ENCODE data around the gene RECK. TPM values are rescaled to one million over a fixed set of nuclear protein-coding genes. Genes with fewer than 3 reads are reported as not detected.

The RECK gene
- total and polyA plus RNA-seq, 5 experiments from 2014 or later: 9.8 to 14.8 (median 13.2) TPM

DNA sequence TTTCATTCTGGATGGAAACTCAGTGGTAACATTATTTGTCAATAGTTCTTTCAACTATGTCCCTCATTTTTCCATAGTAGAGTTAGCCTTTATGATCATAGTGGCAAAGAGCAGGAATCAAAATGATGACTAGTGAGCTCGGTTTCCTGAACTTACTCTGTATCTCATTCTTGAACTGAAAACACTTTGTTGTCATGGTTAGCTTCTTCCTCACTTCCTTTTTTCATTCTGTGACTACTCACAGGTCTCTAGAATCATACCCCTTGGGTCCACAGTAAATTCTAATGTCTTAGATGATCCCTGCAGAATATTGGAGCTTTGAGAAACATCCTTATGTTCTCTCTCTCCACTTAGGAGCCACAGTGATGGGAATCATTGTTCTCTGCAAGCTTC lies 29.4 kb upstream of the RECK start:
- H3K27me3 Mint-ChIP-seq: peaks cover 21 to 44% (median 30%) of the 10 kb centered on the region in 5 donors
- peaks cover 0 to 10% (median 4%) of the 10 kb centered on the region in 3 donors for H3K36me3 Mint-ChIP-seq
- ATAC-seq (no peak), DNase-seq (no peak)
- no peak overlapping the region for H3K27ac Mint-ChIP-seq
- no peak overlapping the region for H3K4me3 Mint-ChIP-seq
- H3K9me3 Mint-ChIP-seq: peaks cover 0 to 10% (median 2%) of the 10 kb centered on the region in 9 donors
- POLR2A ChIA-PET: no interaction called here
- H3K4me1 Mint-ChIP-seq: peaks cover 5 to 17% (median 13%) of the 10 kb centered on the region in 4 donors

DNA sequence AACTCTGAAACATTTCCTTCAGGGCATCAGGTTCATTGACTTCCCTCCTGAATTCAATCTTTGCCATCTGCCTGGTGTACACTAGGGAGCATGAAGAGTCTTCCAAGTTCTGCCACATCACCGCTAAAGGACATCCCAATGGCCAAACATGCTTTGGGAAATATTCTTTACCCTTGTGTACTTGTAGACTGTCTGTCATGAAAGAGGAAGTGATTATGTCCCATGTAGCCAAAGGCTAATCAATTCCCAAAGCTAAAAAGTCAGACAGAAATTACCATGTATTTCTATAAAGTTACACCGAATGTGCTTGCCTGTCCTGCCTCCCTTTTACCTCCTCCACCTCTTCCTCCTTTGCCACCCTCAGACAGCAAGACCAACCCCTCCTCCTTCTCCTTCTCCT lies 28.9 kb upstream of the RECK start:
- H3K36me3 Mint-ChIP-seq: peaks cover 0 to 10% (median 4%) of the 10 kb centered on the region in 3 donors
- H3K9me3 Mint-ChIP-seq: peaks cover 0 to 10% (median 2%) of the 10 kb centered on the region in 9 donors
- no peak overlapping the region for H3K27ac Mint-ChIP-seq
- ATAC-seq (no peak), DNase-seq (no peak)
- H3K4me3 Mint-ChIP-seq: no peak overlapping the region
- peaks cover 5 to 17% (median 13%) of the 10 kb centered on the region in 4 donors for H3K4me1 Mint-ChIP-seq
- POLR2A ChIA-PET: no interaction called here
- peaks cover 20 to 43% (median 26%) of the 10 kb centered on the region in 5 donors for H3K27me3 Mint-ChIP-seq

DNA sequence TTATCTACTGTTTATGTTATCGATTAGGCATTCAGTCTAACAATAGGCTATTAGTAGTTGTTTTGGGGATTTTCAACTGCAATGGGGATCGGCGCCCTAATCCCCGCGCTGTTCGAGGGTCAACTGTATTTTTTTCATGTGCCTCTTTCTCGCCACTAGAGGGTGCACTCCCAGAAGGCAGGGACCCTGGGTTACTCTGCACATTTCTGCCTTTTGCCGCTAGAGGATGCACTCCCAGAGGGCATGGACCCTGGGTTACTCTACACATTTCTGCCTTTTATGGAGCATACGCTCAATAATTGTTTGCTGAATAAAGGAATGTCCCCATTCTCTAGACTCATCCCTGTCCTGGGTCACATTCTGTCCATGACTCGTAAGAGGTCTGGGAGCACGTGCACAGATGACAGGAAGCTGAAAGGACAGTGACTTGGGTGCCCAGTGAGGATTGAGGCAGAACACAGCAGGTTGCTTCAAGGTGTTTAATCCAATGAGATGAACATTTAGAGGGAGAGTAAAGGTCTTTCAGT lies 27.9 kb upstream of the RECK start:
- Mint-ChIP-seq H3K4me1 (peaks cover 5 to 17% (median 13%) of the 10 kb centered on the region in 4 donors), H3K27me3 (peaks cover 18 to 38% (median 22%) of the 10 kb centered on the region in 5 donors), H3K36me3 (peaks cover 0 to 10% (median 4%) of the 10 kb centered on the region in 3 donors), H3K4me3 (peak overlapping the region in 2 of 10 donors; percentile 22 to 34), H3K9me3 (peaks cover 0 to 10% (median 2%) of the 10 kb centered on the region in 9 donors), H3K27ac (peak overlapping the region in 1 of 10 donors; percentile 71)
- ATAC-seq: peak; percentile 99 to 100
- peak; percentile 23 to 82 (median 64) for DNase-seq
- POLR2A ChIA-PET: interaction anchor here (0.6 kb wide), 1 partner anchor 61 kb away, joined by 3 read pairs; no protein-coding TSS in a partner anchor

DNA sequence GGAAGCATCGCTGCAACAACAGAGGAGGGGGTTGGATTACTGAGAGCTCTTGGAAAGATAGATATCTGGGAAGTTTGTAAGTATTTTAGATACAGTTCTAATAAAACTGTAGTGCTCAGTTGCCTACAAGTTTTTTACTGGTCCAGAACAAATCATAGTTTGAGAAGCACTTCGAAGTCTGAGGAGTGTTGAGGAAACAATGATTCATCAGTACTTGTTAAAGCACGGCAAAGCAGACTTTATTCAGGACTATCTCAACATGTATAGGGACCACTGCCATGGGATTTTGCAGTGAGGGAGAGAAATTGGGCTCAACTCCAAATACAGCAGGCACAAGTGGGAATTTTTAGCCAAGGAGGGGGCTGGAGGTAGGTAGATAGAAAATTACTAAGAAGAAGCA lies 25.3 kb upstream of the RECK start:
- no peak for ATAC-seq
- Mint-ChIP-seq H3K27me3 (peaks cover 7 to 24% (median 17%) of the 10 kb centered on the region in 5 donors), H3K4me1 (peaks cover 5 to 17% (median 13%) of the 10 kb centered on the region in 4 donors)

DNA sequence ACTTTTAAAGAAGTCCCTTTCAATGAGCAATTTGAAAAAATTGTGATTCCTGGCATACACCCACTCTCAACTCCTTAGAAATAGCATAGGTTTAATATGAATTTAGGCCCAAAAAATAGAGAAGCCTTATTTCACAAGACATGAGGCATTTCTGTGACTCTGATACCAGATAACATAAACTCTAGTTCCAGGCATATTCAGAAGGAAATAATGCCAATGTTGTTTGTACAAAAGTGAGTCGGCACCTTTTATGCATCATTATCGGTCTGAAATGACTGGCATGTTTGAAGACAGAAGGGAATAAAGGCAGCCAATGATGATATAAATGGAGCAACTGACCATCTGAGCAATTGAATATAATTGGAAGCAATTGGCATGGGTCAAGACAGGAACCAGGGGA lies 19.4 kb upstream of the RECK start:
- no peaks in the 10 kb centered on the region for H3K36me3 Mint-ChIP-seq
- H3K9me3 Mint-ChIP-seq: no peaks in the 10 kb centered on the region
- no peak overlapping the region for H3K27ac Mint-ChIP-seq
- ATAC-seq: no peak
- no peaks in the 10 kb centered on the region for H3K4me1 Mint-ChIP-seq
- H3K4me3 Mint-ChIP-seq: no peak overlapping the region
- POLR2A ChIA-PET: no interaction called here
- peaks cover 0 to 7% (median 2%) of the 10 kb centered on the region in 5 donors for H3K27me3 Mint-ChIP-seq
- DNase-seq: no peak

More for the DNA sequence above, 25.3 kb upstream of the RECK start:
- H3K36me3 Mint-ChIP-seq: no peaks in the 10 kb centered on the region
- POLR2A ChIA-PET: no interaction called here
- H3K4me3 Mint-ChIP-seq: no peak overlapping the region
- peaks cover 0 to under 1% (median 0%) of the 10 kb centered on the region in 9 donors for H3K9me3 Mint-ChIP-seq
- no peak for DNase-seq
- no peak overlapping the region for H3K27ac Mint-ChIP-seq

DNA sequence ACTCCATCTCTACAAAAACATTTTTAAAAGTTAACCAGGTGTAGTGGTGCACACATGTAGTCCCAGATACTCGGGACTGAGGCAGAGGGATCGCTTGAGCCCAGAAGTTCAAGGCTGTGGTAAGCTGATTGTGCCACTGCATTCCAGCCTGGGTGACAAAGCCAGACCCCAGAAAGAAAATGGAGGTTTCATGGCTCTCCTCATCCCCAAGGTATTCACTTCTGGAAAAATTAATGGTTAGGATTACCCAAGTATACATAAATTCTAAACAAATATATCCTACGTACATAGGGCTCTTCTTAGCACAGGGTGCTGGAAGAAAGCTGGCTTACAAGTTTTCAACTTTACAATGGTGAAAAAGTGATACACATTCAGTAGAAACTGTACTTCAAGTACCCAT lies 18.6 kb upstream of the RECK start:
- Mint-ChIP-seq H3K27ac (no peak overlapping the region), H3K4me3 (no peak overlapping the region), H3K27me3 (peaks cover 0 to 6% (median 2%) of the 10 kb centered on the region in 5 donors), H3K36me3 (no peaks in the 10 kb centered on the region), H3K9me3 (no peaks in the 10 kb centered on the region), H3K4me1 (peaks cover 0 to under 1% (median 0%) of the 10 kb centered on the region in 4 donors)
- POLR2A ChIA-PET: no interaction called here
- DNase-seq (no peak), ATAC-seq (no peak)

DNA sequence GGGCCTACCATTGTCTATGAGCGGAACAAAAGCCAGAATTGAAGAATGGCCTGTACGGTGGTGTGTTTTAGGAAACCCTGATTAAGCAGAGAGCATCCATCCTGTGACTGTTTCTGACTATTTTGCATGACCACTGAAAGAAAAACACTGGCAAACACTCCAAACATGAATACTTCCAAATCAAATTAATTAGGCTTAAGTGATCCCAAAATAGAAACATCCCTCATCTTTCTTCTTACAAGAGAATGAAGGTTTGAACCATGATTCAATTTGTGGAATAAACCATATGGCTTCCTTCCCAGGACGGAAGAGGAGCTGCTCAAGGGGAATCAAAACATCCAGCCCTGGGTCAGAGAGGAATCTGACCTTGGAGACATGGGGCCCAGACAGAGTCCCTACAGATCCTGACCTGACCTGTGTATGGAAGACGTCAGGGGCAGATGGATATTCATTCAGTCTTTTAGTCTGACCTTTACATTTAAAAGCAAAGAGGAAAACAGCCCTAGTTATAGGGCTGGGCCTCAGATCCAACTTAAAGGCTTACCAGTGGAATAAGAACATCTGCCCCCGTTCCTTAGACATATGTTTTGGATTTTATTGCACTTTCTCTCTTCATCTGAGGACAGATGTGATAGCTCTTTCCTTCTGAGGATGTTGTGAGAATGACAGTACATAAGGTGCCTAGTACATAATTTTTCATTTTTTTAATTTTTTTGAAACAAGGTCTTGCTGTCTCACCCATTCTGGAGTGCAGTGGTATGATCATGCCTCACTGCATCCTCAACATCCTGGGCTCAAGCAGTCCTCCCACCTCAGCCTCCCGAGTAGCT lies 17.6 kb upstream of the RECK start:
- H3K27ac Mint-ChIP-seq: no peak overlapping the region
- POLR2A ChIA-PET: interaction anchor here (0.6 kb wide), 1 partner anchor 50 kb away, joined by 3 read pairs; no protein-coding TSS in a partner anchor
- no peaks in the 10 kb centered on the region for H3K36me3 Mint-ChIP-seq
- ATAC-seq (no peak), DNase-seq (no peak)
- peaks cover 0 to 6% (median 2%) of the 10 kb centered on the region in 4 donors for H3K4me1 Mint-ChIP-seq
- H3K4me3 Mint-ChIP-seq: no peak overlapping the region
- H3K9me3 Mint-ChIP-seq: no peaks in the 10 kb centered on the region
- H3K27me3 Mint-ChIP-seq: peaks cover 0 to 5% (median 2%) of the 10 kb centered on the region in 5 donors

DNA sequence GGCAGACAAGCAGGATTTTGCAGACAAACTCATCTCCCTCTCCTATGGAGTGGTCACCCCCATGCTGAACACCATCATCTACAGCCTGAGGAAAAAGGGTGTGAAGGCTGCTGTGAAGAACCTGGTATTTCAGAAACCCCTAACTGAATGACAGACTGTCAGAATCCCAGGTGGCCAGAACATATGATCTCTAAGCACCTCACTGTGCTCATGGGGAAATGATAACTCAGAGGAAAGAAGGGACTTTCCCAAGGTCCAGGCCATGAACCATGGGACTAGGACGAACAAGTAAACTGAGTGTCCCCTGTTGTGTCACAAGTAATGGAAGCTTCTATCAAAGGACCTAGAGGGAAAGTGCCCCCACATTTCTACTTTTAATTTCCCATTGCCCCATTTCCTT lies 14.7 kb upstream of the RECK start:
- H3K4me3 Mint-ChIP-seq: no peak overlapping the region
- peaks cover 0 to 6% (median 2%) of the 10 kb centered on the region in 4 donors for H3K4me1 Mint-ChIP-seq
- DNase-seq (no peak), ATAC-seq (no peak)
- H3K27me3 Mint-ChIP-seq: peaks cover 0 to 9% (median 2%) of the 10 kb centered on the region in 5 donors
- H3K27ac Mint-ChIP-seq: no peak overlapping the region
- H3K36me3 Mint-ChIP-seq: no peaks in the 10 kb centered on the region
- H3K9me3 Mint-ChIP-seq: no peaks in the 10 kb centered on the region
- POLR2A ChIA-PET: no interaction called here

DNA sequence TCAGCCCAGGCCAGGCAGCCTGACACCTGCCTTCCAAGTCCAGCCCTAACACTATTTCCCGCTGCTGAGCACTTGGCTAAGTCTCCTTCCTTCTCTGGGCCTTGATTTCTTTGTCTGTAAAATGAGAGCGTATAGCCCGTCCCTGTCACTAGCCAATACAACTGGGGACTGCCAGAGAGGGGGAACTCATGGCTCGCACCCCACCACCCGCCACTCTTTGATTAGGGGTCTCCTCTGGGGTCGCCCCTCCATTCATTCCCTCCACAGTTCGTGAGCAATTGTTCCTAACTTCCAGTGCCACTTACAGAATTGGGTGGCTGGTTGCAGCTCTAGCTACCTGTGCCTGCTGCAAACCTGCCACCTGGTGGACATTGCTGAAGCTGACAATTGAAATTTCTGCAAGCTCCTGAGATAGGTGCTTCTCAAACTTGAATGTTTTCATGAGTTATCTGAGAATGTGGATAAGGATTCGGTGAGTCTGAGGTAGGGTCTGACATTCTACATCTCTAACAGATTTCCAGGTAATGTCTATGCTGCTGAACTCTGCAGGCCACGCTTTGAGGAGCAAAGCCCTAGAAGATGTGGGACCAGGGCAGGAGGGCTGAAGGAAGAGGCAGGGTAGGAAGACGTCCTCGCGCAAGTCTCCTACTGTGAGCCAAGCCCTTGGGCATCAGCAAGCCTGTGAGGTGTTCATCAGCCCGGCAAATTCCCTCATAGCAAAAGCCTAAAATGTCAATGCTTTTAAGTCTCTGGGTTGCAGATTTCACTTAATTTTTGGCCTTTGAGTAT lies 13.3 kb upstream of the RECK start:
- ATAC-seq (peak; percentile 76 to 90), DNase-seq (peak; percentile 33 to 81 (median 59))
- no peaks in the 10 kb centered on the region for H3K9me3 Mint-ChIP-seq
- POLR2A ChIA-PET: no interaction called here
- H3K27ac Mint-ChIP-seq: peak overlapping the region in 1 of 10 donors; percentile 19
- no peak overlapping the region for H3K4me3 Mint-ChIP-seq
- H3K36me3 Mint-ChIP-seq: no peaks in the 10 kb centered on the region
- peaks cover 0 to 6% (median 2%) of the 10 kb centered on the region in 4 donors for H3K4me1 Mint-ChIP-seq
- peaks cover 0 to 9% (median 0%) of the 10 kb centered on the region in 5 donors for H3K27me3 Mint-ChIP-seq

DNA sequence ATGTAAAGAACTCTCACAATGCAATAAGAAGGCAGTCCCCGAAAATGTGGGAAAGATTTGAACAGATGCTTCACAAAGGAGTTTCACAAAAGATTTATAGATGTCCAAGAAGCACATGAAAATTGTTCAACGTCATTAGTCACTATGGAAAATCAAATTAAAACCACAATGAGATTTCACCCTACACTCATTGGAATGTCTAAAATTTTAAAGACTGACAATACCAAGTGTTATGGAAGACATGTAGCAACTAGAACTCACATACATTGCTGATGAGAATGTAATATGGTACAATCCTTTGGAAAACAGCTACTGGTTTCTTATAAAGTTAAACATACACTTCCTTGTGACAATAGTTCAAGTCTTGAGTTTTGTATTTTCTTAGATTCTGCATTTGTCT lies 11.0 kb upstream of the RECK start:
- peaks cover 0 to 6% (median 4%) of the 10 kb centered on the region in 4 donors for H3K4me1 Mint-ChIP-seq
- POLR2A ChIA-PET: no interaction called here
- ATAC-seq (no peak), DNase-seq (no peak)
- H3K27me3 Mint-ChIP-seq: peaks cover 0 to 7% (median 0%) of the 10 kb centered on the region in 5 donors
- H3K36me3 Mint-ChIP-seq: no peaks in the 10 kb centered on the region
- no peak overlapping the region for H3K4me3 Mint-ChIP-seq
- no peaks in the 10 kb centered on the region for H3K9me3 Mint-ChIP-seq
- H3K27ac Mint-ChIP-seq: no peak overlapping the region

DNA sequence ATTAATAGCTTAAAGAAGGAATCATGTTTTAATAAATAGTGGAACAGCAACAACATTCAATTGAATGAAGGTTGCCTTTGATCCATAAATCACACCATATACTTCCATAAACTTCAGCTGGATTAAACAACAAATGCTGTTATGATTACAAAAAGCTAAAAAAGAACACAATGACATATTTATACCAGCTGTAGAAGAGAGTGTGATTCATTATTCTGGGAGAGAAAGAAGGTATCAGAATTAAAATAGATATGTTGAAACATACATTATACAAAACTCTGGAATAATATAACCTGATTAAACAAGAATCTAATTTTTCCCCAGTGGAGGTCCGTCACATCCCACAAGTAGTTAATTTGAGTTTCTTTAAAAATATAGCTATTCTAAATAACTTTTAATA lies 7.5 kb upstream of the RECK start:
- no peak for DNase-seq

DNA sequence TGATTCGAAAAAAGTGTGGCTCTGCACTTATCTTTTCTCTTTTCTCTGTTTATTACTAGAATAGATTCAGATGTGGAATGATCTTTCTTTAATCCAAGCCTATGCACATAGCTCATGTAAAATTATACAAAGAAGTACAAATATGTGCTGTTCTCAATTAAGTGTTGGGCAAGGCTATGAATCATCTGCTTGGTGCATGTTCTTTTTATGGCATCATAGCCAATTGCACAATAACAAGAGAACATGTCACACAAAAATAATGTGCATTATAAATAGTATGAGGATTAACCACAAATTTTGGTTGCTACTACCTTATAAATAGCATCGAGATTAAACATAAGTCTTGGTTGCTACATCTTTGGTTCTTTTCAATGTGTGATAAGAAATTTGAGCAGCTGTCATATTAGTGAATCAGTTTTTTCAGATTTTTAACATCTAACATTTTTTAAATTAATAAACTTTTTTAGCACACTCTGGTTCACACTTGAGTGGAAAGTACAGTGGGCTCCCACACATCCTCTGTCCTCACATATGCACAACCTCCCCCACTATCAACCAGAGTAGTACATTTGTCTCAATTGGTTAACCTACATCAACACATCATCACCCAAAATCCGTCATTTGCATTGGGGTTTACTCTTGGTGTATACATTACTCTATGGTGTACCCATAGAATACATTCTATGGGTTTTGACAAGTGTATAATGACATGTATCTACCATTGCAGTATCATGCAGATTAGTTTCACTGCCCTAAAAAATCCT lies 6.8 kb upstream of the RECK start:
- H3K27me3 Mint-ChIP-seq: peaks cover 0 to 8% (median 0%) of the 10 kb centered on the region in 5 donors
- ATAC-seq (no peak), DNase-seq (no peak)
- no peaks in the 10 kb centered on the region for H3K36me3 Mint-ChIP-seq
- H3K27ac Mint-ChIP-seq: no peak overlapping the region
- H3K4me3 Mint-ChIP-seq: no peak overlapping the region
- no peaks in the 10 kb centered on the region for H3K9me3 Mint-ChIP-seq
- H3K4me1 Mint-ChIP-seq: peaks cover 0 to 4% (median 0%) of the 10 kb centered on the region in 4 donors
- POLR2A ChIA-PET: no interaction called here

More for the DNA sequence above, 7.5 kb upstream of the RECK start:
- H3K27ac Mint-ChIP-seq: no peak overlapping the region
- ATAC-seq: no peak
- H3K4me1 Mint-ChIP-seq: peaks cover 0 to 4% (median 0%) of the 10 kb centered on the region in 4 donors
- H3K36me3 Mint-ChIP-seq: no peaks in the 10 kb centered on the region
- POLR2A ChIA-PET: no interaction called here
- H3K4me3 Mint-ChIP-seq: no peak overlapping the region
- peaks cover 0 to 8% (median 0%) of the 10 kb centered on the region in 5 donors for H3K27me3 Mint-ChIP-seq
- H3K9me3 Mint-ChIP-seq: no peaks in the 10 kb centered on the region
